ENCODE measurements around the gene PROSER3.

The PROSER3 gene

DNA sequence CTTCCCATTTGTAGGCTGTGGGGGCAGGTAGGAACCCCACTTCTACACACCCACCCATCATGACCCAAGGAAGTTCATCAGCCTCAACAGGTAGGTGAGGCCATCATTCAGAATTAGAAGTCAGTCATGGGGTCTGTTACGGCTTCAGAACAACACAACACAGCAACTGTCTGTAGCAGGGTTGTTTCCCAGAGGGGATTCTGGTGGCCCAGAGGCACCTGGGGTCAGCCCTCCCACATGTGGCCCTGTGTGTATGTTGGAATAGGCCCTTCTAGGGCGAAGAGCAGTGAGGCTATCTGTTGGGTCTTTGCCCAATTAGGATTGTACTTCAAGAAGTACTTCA is 19.1 kb upstream of the PROSER3 start:
- intact Hi-C loops (cut with DNase I; ENCODE audit: low total_unique reads) = no loop called here
- no peak for DNase-seq
- Histone ChIP-seq H3K36me3 (peaks cover 15 to 60% (median 49%) of the 10 kb centered on the region in 3 donors), H3K27ac (no peak overlapping the region), H3K9me3 (no peaks in the 10 kb centered on the region), H3K4me1 (peaks cover 0 to 26% (median 15%) of the 10 kb centered on the region in 4 donors), H3K4me3 (no peak overlapping the region), H3K27me3 (no peaks in the 10 kb centered on the region)
- TF ChIP-seq CTCF (IDR thresholded peaks at IDR 0.05) = no peak

DNA sequence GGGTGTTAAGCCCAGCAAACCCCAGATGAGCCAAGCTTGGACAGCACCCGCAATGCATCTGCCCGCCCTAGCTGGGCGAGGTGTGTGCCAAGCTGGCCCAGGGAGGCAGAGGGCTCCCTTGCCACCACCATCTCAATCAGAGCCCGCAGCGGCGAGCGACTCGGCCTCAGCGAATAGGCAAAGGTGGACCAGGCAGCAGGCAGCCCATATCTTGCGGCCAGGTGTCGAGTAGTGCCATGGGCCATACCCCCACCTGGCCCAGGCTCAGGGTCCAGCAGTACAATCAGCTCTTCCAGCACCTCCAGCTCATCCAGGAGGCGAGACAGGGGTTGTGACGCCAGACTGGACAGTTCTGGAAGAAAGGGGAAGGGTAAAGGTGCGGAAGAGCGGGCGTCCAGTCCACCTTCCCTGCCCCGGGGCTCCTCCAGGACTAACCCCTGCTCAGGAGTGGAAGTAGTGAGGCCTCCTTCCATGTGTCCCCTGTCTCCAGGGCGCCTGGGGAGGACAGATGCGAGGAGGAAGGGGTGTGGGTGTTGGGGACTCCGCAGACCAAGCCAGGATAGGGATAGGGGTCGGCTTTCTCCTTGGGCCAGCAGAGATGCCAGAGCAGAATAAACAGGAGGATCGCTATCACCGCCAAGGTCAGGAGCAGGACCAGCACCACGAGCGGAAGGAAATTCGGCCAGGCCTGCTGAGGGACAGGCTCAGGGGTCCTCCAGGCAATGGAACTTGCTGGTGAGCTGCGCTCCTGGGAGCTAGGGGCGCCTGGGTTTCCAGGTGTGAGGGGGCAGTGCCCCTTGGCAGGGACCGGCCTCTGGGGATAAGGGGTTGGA is 18.5 kb upstream of the PROSER3 start:
- intact Hi-C loops (cut with DNase I; ENCODE audit: low total_unique reads) = no loop called here
- peak overlapping the region; percentile 79 to 90 for H3K27ac ChIP-seq
- TF ChIP-seq CTCF (IDR thresholded peaks at IDR 0.05) = no peak
- no peaks in the 10 kb centered on the region for H3K27me3 ChIP-seq
- DNase-seq = no peak
- H3K4me1 ChIP-seq = peaks cover 0 to 32% (median 21%) of the 10 kb centered on the region in 4 donors
- H3K9me3 ChIP-seq = no peaks in the 10 kb centered on the region
- peaks cover 15 to 54% (median 45%) of the 10 kb centered on the region in 3 donors for H3K36me3 ChIP-seq
- peak overlapping the region; percentile 58 to 72 for H3K4me3 ChIP-seq

- peak overlapping the region; percentile 58 to 72 for H3K4me3 ChIP-seq
- peaks cover 15 to 48% (median 39%) of the 10 kb centered on the region in 3 donors for H3K36me3 ChIP-seq
- peak overlapping the region; percentile 79 to 90 for H3K27ac ChIP-seq
- DNase-seq = no peak
- intact Hi-C loops (cut with DNase I; ENCODE audit: low total_unique reads) = no loop called here
- H3K9me3 ChIP-seq = no peaks in the 10 kb centered on the region
- H3K27me3 ChIP-seq = no peaks in the 10 kb centered on the region
- TF ChIP-seq CTCF (IDR thresholded peaks at IDR 0.05) = no peak
- peaks cover 0 to 35% (median 22%) of the 10 kb centered on the region in 4 donors for H3K4me1 ChIP-seq
These were observed 17.9 kb upstream of the PROSER3 start for GRCh38 chr19:35740108-35740422.

GRCh38 chr19:35740423-35741202 is 17.4 kb upstream of the PROSER3 start:
- H3K36me3 ChIP-seq = peaks cover 15 to 43% (median 34%) of the 10 kb centered on the region in 3 donors
- intact Hi-C loops (cut with DNase I; ENCODE audit: low total_unique reads) = no loop called here
- peak overlapping the region; percentile 58 to 72 for H3K4me3 ChIP-seq
- peaks cover 0 to 35% (median 22%) of the 10 kb centered on the region in 4 donors for H3K4me1 ChIP-seq
- H3K27me3 ChIP-seq = no peaks in the 10 kb centered on the region
- TF ChIP-seq CTCF (IDR thresholded peaks at IDR 0.05) = no peak
- H3K27ac ChIP-seq = peak overlapping the region; percentile 79 to 90
- no peaks in the 10 kb centered on the region for H3K9me3 ChIP-seq
- DNase-seq = peak; percentile 99

- Histone ChIP-seq H3K9me3 (no peaks in the 10 kb centered on the region), H3K27ac (peak overlapping the region; percentile 79 to 90), H3K4me3 (peak overlapping the region; percentile 58 to 72), H3K27me3 (no peaks in the 10 kb centered on the region), H3K36me3 (peaks cover 15 to 37% (median 28%) of the 10 kb centered on the region in 3 donors), H3K4me1 (peaks cover 0 to 40% (median 26%) of the 10 kb centered on the region in 4 donors)
- intact Hi-C loops (cut with DNase I; ENCODE audit: low total_unique reads) = no loop called here
- TF ChIP-seq CTCF (IDR thresholded peaks at IDR 0.05) = no peak
- DNase-seq = no peak
These were observed 16.8 kb upstream of the PROSER3 start for GRCh38 chr19:35741203-35741515.

Measured in tibial artery (tissue), 4 donors.